Measurements from ENCODE around the gene RGS19.

RGS19 gene

GRCh38 chr20:64032706-64033624 is 46.4 kb downstream of the RGS19 start:
- DNase-seq: no peak

- no peak for DNase-seq
These were observed 47.5 kb downstream of the RGS19 start for GRCh38 chr20:64031822-64032314.

- no peak for DNase-seq
These were observed 48.8 kb downstream of the RGS19 start for GRCh38 chr20:64030371-64031134.

GRCh38 chr20:64029293-64030117 is 49.8 kb downstream of the RGS19 start:
- no peak for DNase-seq

GRCh38 chr20:64027981-64028685 is 51.2 kb downstream of the RGS19 start:
- DNase-seq: no peak

GRCh38 chr20:64025826-64026412 is 53.4 kb downstream of the RGS19 start:
- no peak for DNase-seq

GRCh38 chr20:64025101-64025825 is 54.1 kb downstream of the RGS19 start:
- no peak for DNase-seq

GRCh38 chr20:64024141-64024990 is 55.0 kb downstream of the RGS19 start:
- DNase-seq: no peak

- no peak for DNase-seq
These were observed 55.8 kb downstream of the RGS19 start for GRCh38 chr20:64023361-64024140.
